Cardiac fibroblast (primary cell): ENCODE data around the gene GLRX5.

Source experiments
- DNase-seq, 2 donors: peaks; one replicate each; pipeline versions ENCODE4 v3.0.0 to v3.0.0-alpha.2; 2010; ENCODE audit warnings: low read depth in 2 of 2
- H3K4me3 ChIP-seq, 2 donors: replicated peaks in 1 of 2; 1 replicate in 1 of 2; 2 replicates in 1 of 2; pipeline ENCODE4 v1.5.1; 2011; ENCODE audit warnings: low read depth in 2 of 2, low read length in 2 of 2, mild to moderate bottlenecking in 2 of 2, moderate library complexity in 1 of 2
- CTCF ChIP-seq: IDR thresholded peaks from one replicate; pipeline ENCODE4 v1.5.1; 2011; ENCODE audit warnings: low read depth, mild to moderate bottlenecking, low read length, inconsistent platforms

Gene GLRX5

GRCh38 chr14:95534299-95535225 is at the start of gene GLRX5:
GLRX5 (plus strand) TSS chr14:95535050; CDS start chr14:95535090, 40 bp downstream.
- TF ChIP-seq CTCF, result no peak
- peak; percentile 100 for DNase-seq
- H3K4me3 ChIP-seq, result peak within 1 kb of the TSS; percentile 69 to 87

GRCh38 chr14:95485222-95485819 is 49.5 kb upstream of the GLRX5 start:
- no peak overlapping the region for H3K4me3 ChIP-seq
- no peak for DNase-seq
- TF ChIP-seq CTCF, result no peak

- TF ChIP-seq CTCF, result no peak
- no peak overlapping the region for H3K4me3 ChIP-seq
- no peak for DNase-seq
Observed at GRCh38 chr14:95486875-95487668, 47.8 kb upstream of the GLRX5 start.

GRCh38 chr14:95487669-95488084 is 47.2 kb upstream of the GLRX5 start:
- no peak for DNase-seq
- TF ChIP-seq CTCF, result no peak

GRCh38 chr14:95488376-95489213 is 46.3 kb upstream of the GLRX5 start:
- DNase-seq, result no peak
- TF ChIP-seq CTCF, result no peak
- no peak overlapping the region for H3K4me3 ChIP-seq

More at GRCh38 chr14:95487669-95488084, 47.2 kb upstream of the GLRX5 start:
- no peak overlapping the region for H3K4me3 ChIP-seq
